Omental fat pad (tissue), 4 donors: Measurements from ENCODE around the gene CNTNAP5. TPM values are rescaled to one million over a fixed set of nuclear protein-coding genes. Genes with fewer than 3 reads are reported as not detected.

Experiments used
- ATAC-seq: fragments of 150-250 bp; one replicate; pipeline ENCODE4 v1.9.1; 2016; ENCODE audit warnings: mild to moderate bottlenecking, moderate library complexity; ENCODE audit not compliant: low FRiP score
- DNase-seq: peaks from one replicate; pipeline ENCODE4 v3.0.0-alpha.2; 2019; ENCODE audit warnings: low spot score
- total RNA-seq, 4 donors: library from RNA; depleted of rRNA; stranded (reverse); fragments of >200 nt; gene quantifications; one replicate each; pipeline ENCODE4 v1.1.0, GENCODE V29; 2016
- TF ChIP-seq, protein P1 (sequence below), 3 donors: fragments of 450-650 bp; IDR thresholded peaks; one replicate each; pipeline ENCODE4 v1.5.1; 2016 to 2017; ENCODE audit warnings: antibody characterized with exemption in 3 of 3, mild to moderate bottlenecking in 3 of 3, moderate library complexity in 2 of 3

CNTNAP5 gene
- total RNA-seq, 4 donors from 2014 or later: not detected

- DNase-seq (no peak), ATAC-seq (no peak)
- TF ChIP-seq, protein P1, sequence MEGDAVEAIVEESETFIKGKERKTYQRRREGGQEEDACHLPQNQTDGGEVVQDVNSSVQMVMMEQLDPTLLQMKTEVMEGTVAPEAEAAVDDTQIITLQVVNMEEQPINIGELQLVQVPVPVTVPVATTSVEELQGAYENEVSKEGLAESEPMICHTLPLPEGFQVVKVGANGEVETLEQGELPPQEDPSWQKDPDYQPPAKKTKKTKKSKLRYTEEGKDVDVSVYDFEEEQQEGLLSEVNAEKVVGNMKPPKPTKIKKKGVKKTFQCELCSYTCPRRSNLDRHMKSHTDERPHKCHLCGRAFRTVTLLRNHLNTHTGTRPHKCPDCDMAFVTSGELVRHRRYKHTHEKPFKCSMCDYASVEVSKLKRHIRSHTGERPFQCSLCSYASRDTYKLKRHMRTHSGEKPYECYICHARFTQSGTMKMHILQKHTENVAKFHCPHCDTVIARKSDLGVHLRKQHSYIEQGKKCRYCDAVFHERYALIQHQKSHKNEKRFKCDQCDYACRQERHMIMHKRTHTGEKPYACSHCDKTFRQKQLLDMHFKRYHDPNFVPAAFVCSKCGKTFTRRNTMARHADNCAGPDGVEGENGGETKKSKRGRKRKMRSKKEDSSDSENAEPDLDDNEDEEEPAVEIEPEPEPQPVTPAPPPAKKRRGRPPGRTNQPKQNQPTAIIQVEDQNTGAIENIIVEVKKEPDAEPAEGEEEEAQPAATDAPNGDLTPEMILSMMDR (IDR thresholded peaks at IDR 0.05): no peak
Measured at GRCh38 chr2:124915567-124915966, 890.5 kb downstream of the CNTNAP5 start.

DNA sequence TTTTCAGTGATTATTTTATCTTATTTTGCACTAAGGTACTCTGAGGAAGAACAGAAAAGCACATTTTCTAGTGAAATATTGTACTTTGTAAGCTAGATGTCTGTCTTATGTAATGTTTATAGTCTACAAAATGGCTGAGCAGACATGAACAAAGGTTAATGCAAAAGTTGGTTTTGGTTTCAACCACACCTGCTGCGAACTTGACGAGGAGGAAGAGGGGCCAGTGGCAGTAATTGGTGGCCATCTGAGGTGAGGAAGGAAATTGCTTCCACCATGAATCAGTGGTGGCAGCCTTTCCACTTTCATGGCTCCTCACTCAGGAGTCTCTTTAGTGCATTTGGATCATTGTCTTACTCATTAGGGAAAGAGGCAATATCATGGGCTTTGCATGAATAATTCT is 894.2 kb downstream of the CNTNAP5 start:
- DNase-seq: no peak
- ATAC-seq: no peak
- TF ChIP-seq, protein P1 (IDR thresholded peaks at IDR 0.05): no peak

DNA sequence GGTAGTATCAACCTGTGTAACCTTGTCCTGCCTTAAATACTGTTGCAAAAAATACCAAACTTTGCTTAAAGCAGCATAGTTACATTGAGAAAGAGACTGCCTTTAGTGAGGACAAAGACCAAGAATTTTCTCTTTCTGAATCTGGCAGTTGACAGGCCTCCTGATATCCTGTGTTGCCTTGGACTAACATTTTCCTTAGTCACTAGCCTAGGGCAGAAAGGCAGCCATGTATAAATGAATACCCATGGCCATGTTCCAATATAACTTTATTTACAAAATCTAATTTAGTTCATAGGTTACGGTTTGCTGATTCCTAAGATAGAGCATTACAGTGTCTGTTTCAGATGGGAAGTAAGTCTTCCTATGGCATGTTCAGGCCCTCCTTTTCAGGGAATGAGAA is 895.4 kb downstream of the CNTNAP5 start:
- TF ChIP-seq, protein P1 (IDR thresholded peaks at IDR 0.05): no peak
- DNase-seq (no peak), ATAC-seq (no peak)

DNA sequence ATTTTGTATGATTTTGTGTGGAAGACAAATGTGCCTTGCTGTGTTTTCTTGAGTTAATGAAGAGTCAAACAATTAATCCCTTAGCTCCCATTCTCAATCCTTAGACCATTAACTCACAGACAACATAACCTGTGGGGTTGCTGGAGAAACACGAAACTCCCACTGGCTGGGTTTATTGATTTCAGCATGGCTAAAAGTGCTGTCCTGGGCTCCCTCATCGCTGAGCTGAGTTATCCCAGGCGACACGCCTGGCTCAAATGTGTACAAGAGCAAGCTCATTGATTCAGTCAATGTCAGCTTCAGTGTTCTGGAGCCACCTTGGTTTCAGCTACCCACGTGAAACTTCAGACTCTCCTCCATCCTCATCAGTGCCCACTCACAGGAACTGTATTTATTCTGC is 896.1 kb downstream of the CNTNAP5 start:
- ATAC-seq (no peak), DNase-seq (no peak)
- TF ChIP-seq, protein P1 (IDR thresholded peaks at IDR 0.05): no peak

- no peak for ATAC-seq
Measured at GRCh38 chr2:124923097-124923496, 898.0 kb downstream of the CNTNAP5 start.

DNA sequence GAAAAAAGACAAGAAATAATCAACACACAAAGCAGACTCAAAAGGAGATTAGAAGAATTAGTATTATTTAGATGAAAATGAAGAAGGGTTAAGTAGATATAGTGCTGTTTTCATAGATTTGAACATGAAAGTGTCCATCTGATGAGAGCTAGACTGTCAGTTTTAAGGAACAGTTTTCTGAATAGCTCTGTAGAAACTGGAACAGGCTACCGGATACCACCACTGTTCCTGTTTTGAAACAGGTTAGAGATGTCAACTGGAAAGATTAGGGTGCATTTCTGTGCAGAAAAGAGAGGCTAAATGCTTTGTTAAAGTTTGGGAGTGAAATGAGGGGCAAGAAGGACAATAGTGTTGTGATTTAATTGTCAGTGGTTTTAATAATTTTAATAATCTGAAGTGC is 908.8 kb downstream of the CNTNAP5 start:
- no peak for DNase-seq
- TF ChIP-seq, protein P1 (IDR thresholded peaks at IDR 0.05): no peak
- ATAC-seq: no peak

More at GRCh38 chr2:124923097-124923496, 898.0 kb downstream of the CNTNAP5 start:
- TF ChIP-seq, protein P1 (IDR thresholded peaks at IDR 0.05): no peak
- DNase-seq: no peak

DNA sequence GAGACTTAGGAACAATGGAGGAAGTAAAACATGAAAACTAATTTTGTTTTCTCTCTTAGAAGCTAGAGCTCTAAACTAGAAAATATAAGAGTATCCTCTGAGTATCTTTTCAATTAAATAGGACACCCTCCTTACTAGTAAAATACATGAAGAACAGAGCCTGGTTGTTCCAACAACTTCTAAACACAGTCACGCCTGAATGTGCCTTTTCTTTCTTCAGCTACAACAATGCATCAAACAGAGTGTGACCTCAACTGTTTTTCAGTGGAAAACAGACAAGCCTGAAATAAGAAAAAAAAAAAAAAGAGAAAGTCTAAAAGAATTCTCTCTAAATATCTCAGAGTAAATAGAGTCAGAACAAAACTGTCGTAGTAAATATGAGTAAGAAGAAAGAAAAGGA is 928.8 kb downstream of the CNTNAP5 start:
- no peak for ATAC-seq
- no peak for DNase-seq
- TF ChIP-seq, protein P1 (IDR thresholded peaks at IDR 0.05): no peak
